Uterus (tissue), 2 donors: ENCODE results near the gene ADRM1.

ENCODE experiments used
- POLR2A ChIP-seq, 2 donors: fragments of 450-650 bp; IDR thresholded peaks; one replicate each; pipeline ENCODE4 v1.6.1; 2016; ENCODE audit warnings: antibody characterized with exemption in 2 of 2, mild to moderate bottlenecking in 1 of 2, moderate library complexity in 1 of 2
- TF ChIP-seq, protein P1 (sequence below), 4 experiments: fragments of 200-600 bp in 2 of 4; fragments of 450-650 bp in 2 of 4; sonication (generic) in 2 of 4; IDR thresholded peaks; one replicate each; pipeline ENCODE4 v1.5.1; 2016 to 2019; ENCODE audit warnings: antibody characterized with exemption in 4 of 4, mild to moderate bottlenecking in 2 of 4, moderate library complexity in 1 of 4

- TF ChIP-seq POLR2A (IDR thresholded peaks at IDR 0.05), result no peak
- TF ChIP-seq, protein P1, sequence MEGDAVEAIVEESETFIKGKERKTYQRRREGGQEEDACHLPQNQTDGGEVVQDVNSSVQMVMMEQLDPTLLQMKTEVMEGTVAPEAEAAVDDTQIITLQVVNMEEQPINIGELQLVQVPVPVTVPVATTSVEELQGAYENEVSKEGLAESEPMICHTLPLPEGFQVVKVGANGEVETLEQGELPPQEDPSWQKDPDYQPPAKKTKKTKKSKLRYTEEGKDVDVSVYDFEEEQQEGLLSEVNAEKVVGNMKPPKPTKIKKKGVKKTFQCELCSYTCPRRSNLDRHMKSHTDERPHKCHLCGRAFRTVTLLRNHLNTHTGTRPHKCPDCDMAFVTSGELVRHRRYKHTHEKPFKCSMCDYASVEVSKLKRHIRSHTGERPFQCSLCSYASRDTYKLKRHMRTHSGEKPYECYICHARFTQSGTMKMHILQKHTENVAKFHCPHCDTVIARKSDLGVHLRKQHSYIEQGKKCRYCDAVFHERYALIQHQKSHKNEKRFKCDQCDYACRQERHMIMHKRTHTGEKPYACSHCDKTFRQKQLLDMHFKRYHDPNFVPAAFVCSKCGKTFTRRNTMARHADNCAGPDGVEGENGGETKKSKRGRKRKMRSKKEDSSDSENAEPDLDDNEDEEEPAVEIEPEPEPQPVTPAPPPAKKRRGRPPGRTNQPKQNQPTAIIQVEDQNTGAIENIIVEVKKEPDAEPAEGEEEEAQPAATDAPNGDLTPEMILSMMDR (IDR thresholded peaks at IDR 0.05), result no peak
Observed at GRCh38 chr20:62286493-62287064, 16.2 kb upstream of the ADRM1 start.
